Aorta (tissue), 5 donors: ENCODE measurements around the gene MANF. TPM values are rescaled to one million over a fixed set of nuclear protein-coding genes. Genes with fewer than 3 reads are reported as not detected.
A peak's percentile ranks its signal among the peaks of the same experiment; 100 is the strongest.

Source experiments
- ATAC-seq: fragments of 200-7000 bp; cut with Tn5 transposase; one replicate; pipeline ENCODE4 v1.9.1; 2022; ENCODE audit warnings: moderate library complexity; ENCODE audit not compliant: low FRiP score
- DNase-seq, 2 donors: peaks; one replicate each; pipeline ENCODE4 v3.0.0-alpha.2; 2020
- H3K27ac ChIP-seq, 2 donors: one replicate each; pipeline ENCODE4 v1.5.1; 2013; ENCODE audit warnings: low read length in 2 of 2, mild to moderate bottlenecking in 2 of 2, moderate library complexity in 2 of 2, control low read depth in 1 of 2, inconsistent platforms in 1 of 2, low read depth in 1 of 2
- H3K27me3 ChIP-seq, 2 donors: one replicate each; pipeline ENCODE4 v1.6.1; 2013; ENCODE audit warnings: control low read depth in 1 of 2, low read length in 1 of 2, mild to moderate bottlenecking in 1 of 2, moderate library complexity in 1 of 2; ENCODE audit not compliant: insufficient read depth in 2 of 2, control insufficient read depth in 1 of 2
- H3K36me3 ChIP-seq, 2 donors: one replicate each; pipeline ENCODE4 v1.6.1; 2013; ENCODE audit warnings: control low read depth in 1 of 2, low read length in 1 of 2, mild to moderate bottlenecking in 1 of 2; ENCODE audit not compliant: insufficient read depth in 2 of 2, control insufficient read depth in 1 of 2
- H3K4me1 ChIP-seq, 2 donors: one replicate each; pipeline ENCODE4 v1.6.1; 2013; ENCODE audit warnings: low read length in 2 of 2, control low read depth in 1 of 2, mild to moderate bottlenecking in 1 of 2, moderate library complexity in 1 of 2; ENCODE audit not compliant: insufficient read depth in 2 of 2, control insufficient read depth in 1 of 2
- H3K4me3 ChIP-seq, 2 donors: one replicate each; pipeline ENCODE4 v1.5.1; 2013; ENCODE audit warnings: low read length in 2 of 2, control low read depth in 1 of 2, mild to moderate bottlenecking in 1 of 2
- H3K9me3 ChIP-seq: one replicate; pipeline ENCODE4 v1.6.1; 2013; ENCODE audit warnings: mild to moderate bottlenecking, low read length; ENCODE audit not compliant: control insufficient read depth
- WGBS, 2 donors: extraction: QIAGEN DNeasy Blood & Tissue Kit; methylation state at CpG; one replicate each; pipeline ENCODE4 v1.1.7; 2013; 5-methylcytosine and 5-hydroxymethylcytosine counted together
- intact Hi-C, 2 donors: fragments of 100-400 bp; cut with DNase I; formaldehyde crosslinking; loops; one replicate each; pipeline versions ENCODE4 v1.14.2 to v1.15.0; 2022
- polyA plus RNA-seq, 2 donors: library from polyadenylated mRNA; stranded (reverse); fragments of 200-250 nt; gene quantifications; one replicate each; pipeline ENCODE4 v1.2.3, GENCODE V29; 2013
- total RNA-seq, 2 donors: library from RNA; stranded (reverse); fragmentation: NEBNext Ultra II Directional; extraction: Animal tissue kit (Norgen Biotek cat#: 25700); gene quantifications; one replicate each; pipeline ENCODE4 v1.2.1, GENCODE V29; 2021
- donor health status: healthy with polysubstance abuse.
- donor health status: Bipolar disorder and iron deficiency.
- donor health status: DM: no; HTN: no; CAD: no.
- donor health status: DM: no; HTN: no; CAD: no.
- donor health status: DM: yes; HTN: yes; CAD: no.

The MANF gene
- total and polyA plus RNA-seq, 4 donors: 47.7 to 108 (median 73.0) TPM

DNA sequence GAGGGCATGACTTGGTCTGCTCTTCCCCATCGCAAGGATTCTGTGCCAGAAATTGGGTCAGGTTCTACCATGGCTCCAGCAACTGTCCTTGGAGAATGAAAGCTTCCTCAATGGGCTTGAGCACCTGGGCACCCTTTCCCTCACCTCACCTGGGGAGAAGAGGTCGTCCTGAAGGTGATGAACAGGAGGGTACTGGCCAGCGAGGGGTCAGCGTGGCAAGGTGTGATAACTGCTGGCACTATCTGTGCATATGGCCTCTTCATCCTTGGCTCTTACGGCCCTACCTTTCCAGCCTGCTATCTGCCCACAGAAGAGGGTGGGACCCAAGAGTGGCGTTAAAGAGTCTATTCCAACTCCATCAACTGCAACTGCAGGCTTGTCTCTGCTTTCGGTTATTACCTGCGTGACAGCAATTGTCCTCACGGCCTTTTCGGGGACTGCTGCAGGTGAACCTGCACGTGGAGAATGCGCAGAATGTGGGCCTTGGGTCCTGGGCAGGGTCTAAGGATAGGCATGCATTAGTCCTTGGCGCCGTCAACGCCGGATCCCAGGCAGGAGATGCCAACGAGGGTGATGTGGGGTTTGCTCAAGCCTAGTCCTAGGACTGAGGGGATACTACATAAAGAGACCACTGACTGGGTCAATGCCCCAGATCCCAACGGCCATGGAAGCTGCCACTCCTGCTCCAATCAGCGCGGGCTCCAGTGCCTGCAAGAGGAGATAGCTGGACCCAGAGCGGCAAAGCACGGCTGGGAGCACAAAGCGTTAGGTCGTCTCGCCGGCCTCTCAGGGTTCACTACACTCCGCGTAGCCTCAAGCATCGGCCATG is 5.4 kb downstream of the MANF start:
- Histone ChIP-seq H3K27ac (peak overlapping the region in 1 of 2 donors; percentile 43), H3K4me1 (peaks cover 0 to 2% of the 10 kb centered on the region in 2 donors), H3K36me3 (peaks cover 0 to 4% of the 10 kb centered on the region in 2 donors), H3K4me3 (no peak overlapping the region), H3K9me3 (no peaks in the 10 kb centered on the region), H3K27me3 (no peaks in the 10 kb centered on the region)
- intact Hi-C loops: loop anchor here (2.0 to 10.0 kb wide), 5 partner anchors 42 to 1036 kb away; partner anchors contain the start of genes CYB561D2 (in 1 of the 2), NPRL2 (in 1 of the 2), TEX264 (in 1 of the 2) and TMEM115 (in 1 of the 2)
- ATAC-seq (peak; percentile 9), DNase-seq (peak in 1 of 2 donors; percentile 20)
- WGBS, 2 donors: 38% methylated on average over 29 of the region's 29 CpGs

DNA sequence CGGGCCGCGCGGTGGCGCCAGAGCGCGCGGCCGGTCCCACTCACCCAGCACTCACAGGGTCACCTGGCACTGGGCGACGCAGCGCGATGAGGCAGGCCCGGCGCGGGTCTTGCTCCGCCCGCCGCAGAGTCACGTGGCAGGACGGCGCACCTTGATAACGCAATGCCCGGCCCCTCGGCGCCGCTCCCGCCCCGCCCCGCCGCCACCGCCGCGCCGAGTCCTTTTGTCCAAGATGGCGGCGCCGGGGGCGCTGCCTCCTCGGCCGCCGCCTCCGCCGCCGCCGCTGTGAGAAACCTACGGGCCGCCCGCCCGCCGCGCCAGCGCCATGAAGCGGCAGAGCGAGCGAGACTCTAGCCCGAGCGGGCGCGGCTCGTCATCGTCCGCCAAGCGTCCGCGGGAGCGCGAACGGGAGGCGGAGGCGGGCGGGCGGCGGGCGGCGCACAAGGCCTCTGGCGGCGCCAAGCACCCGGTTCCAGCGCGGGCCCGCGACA is 6.0 kb downstream of the MANF start, which contains the start of gene RBM15B:
RBM15B (plus strand) TSS at position 211 of the 491 bp plus-strand sequence; CDS start at position 326, 115 bp downstream.
- Histone ChIP-seq H3K36me3 (peaks cover 1 to 4% of the 10 kb centered on the region in 2 donors), H3K9me3 (no peaks in the 10 kb centered on the region), H3K27me3 (no peaks in the 10 kb centered on the region), H3K4me3 (peak within 1 kb of the TSS; percentile 75 to 96), H3K27ac (peak within 1 kb of the TSS; percentile 43 to 85), H3K4me1 (peaks cover 0 to 2% of the 10 kb centered on the region in 2 donors)
- ATAC-seq (peak; percentile 98), DNase-seq (peak; percentile 99)
- WGBS, 2 donors: 0% methylated on average over 63 to 83 of the region's 83 CpGs
- intact Hi-C loops: loop anchor here (2.0 to 10.0 kb wide), 5 partner anchors 42 to 1036 kb away; partner anchors contain the start of genes CYB561D2 (in 1 of the 2), NPRL2 (in 1 of the 2), TEX264 (in 1 of the 2) and TMEM115 (in 1 of the 2)

DNA sequence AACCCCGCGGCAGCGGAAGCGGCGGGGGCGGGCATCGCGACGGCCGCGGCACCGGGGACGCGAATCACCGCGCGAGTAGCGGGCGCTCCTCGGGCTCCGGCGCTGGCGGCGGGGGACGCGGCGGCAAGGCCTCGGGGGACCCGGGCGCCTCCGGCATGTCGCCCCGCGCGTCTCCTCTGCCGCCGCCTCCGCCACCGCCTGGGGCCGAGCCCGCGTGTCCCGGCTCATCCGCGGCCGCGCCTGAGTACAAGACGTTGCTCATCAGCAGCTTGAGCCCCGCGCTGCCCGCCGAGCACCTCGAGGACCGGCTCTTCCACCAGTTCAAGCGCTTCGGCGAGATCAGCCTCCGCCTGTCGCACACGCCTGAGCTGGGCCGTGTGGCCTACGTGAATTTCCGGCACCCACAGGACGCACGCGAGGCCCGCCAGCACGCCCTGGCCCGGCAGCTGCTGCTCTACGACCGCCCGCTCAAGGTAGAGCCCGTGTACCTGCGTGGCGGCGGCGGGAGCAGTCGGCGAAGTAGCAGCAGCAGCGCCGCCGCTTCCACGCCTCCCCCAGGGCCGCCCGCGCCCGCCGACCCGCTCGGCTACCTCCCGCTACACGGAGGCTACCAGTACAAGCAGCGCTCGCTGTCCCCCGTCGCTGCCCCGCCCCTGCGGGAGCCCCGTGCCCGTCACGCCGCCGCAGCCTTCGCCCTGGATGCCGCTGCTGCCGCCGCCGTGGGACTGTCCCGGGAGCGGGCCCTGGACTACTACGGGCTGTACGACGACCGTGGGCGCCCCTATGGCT is 6.7 kb downstream of the MANF start:
- peaks cover 3 to 4% of the 10 kb centered on the region in 2 donors for H3K36me3 ChIP-seq
- peak overlapping the region; percentile 6 to 85 for H3K27ac ChIP-seq
- intact Hi-C loops: loop anchor here (2.0 to 10.0 kb wide), 5 partner anchors 41 to 1037 kb away; partner anchors contain the start of genes CYB561D2 (in 1 of the 2), NPRL2 (in 1 of the 2), TEX264 (in 1 of the 2) and TMEM115 (in 1 of the 2)
- 7 to 8% methylated on average over 64 to 115 of the region's 115 CpGs for WGBS, 2 donors
- H3K4me3 ChIP-seq: peak overlapping the region; percentile 75 to 96
- ATAC-seq: no peak
- no peaks in the 10 kb centered on the region for H3K9me3 ChIP-seq
- DNase-seq: peak; percentile 58 to 85
- peaks cover 0 to 2% of the 10 kb centered on the region in 2 donors for H3K4me1 ChIP-seq
- no peaks in the 10 kb centered on the region for H3K27me3 ChIP-seq

DNA sequence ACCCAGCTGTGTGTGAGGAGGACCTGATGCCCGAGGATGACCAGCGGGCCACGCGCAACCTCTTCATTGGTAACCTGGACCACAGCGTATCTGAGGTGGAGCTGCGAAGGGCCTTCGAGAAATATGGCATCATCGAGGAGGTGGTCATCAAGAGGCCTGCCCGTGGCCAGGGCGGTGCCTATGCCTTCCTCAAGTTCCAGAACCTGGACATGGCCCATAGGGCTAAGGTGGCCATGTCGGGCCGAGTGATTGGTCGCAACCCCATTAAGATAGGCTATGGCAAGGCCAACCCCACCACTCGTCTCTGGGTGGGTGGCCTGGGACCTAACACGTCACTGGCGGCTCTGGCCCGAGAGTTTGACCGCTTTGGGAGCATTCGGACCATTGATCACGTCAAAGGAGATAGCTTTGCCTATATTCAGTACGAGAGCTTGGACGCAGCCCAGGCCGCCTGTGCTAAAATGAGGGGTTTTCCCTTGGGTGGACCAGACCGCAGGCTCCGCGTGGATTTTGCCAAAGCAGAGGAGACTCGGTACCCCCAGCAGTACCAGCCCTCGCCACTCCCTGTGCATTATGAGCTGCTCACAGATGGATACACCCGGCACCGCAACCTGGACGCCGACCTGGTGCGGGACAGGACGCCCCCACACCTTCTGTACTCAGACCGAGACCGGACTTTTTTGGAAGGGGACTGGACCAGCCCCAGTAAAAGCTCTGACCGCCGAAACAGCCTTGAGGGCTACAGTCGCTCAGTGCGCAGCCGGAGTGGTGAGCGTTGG is 7.5 kb downstream of the MANF start:
- Histone ChIP-seq H3K9me3 (no peaks in the 10 kb centered on the region), H3K27me3 (no peaks in the 10 kb centered on the region), H3K4me1 (peaks cover 0 to 2% of the 10 kb centered on the region in 2 donors), H3K4me3 (peak overlapping the region in 1 of 2 donors; percentile 75), H3K36me3 (peaks cover 3 to 4% of the 10 kb centered on the region in 2 donors), H3K27ac (peak overlapping the region in 1 of 2 donors; percentile 6)
- intact Hi-C loops: loop anchor here (5.0 to 10.0 kb wide), 4 partner anchors 105 to 1038 kb away; partner anchors contain the start of genes CYB561D2 (in 1 of the 2), NPRL2 (in 1 of the 2), TEX264 (in 1 of the 2) and TMEM115 (in 1 of the 2)
- DNase-seq (peak in 1 of 2 donors; percentile 78), ATAC-seq (no peak)
- 91 to 94% methylated on average over 42 of the region's 42 CpGs for WGBS, 2 donors

DNA sequence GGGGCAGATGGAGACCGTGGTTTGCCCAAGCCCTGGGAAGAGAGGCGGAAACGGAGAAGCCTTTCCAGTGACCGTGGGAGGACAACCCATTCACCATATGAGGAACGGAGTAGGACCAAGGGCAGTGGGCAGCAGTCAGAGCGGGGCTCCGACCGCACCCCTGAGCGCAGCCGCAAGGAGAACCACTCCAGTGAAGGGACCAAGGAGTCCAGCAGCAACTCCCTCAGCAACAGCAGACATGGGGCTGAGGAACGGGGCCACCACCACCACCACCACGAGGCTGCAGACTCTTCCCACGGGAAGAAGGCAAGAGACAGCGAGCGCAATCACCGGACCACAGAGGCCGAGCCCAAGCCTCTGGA is 8.0 kb downstream of the MANF start:
- no peak overlapping the region for H3K4me3 ChIP-seq
- intact Hi-C loops: loop anchor here (5.0 to 10.0 kb wide), 4 partner anchors 104 to 1038 kb away; partner anchors contain the start of genes CYB561D2 (in 1 of the 2), NPRL2 (in 1 of the 2), TEX264 (in 1 of the 2) and TMEM115 (in 1 of the 2)
- peak in 1 of 2 donors; percentile 63 for DNase-seq
- H3K4me1 ChIP-seq: no peaks in the 10 kb centered on the region
- no peaks in the 10 kb centered on the region for H3K9me3 ChIP-seq
- no peaks in the 10 kb centered on the region for H3K27me3 ChIP-seq
- H3K36me3 ChIP-seq: peaks cover 3 to 4% of the 10 kb centered on the region in 2 donors
- H3K27ac ChIP-seq: no peak overlapping the region
- no peak for ATAC-seq
- WGBS, 2 donors: 95 to 97% methylated on average over 17 of the region's 17 CpGs

DNA sequence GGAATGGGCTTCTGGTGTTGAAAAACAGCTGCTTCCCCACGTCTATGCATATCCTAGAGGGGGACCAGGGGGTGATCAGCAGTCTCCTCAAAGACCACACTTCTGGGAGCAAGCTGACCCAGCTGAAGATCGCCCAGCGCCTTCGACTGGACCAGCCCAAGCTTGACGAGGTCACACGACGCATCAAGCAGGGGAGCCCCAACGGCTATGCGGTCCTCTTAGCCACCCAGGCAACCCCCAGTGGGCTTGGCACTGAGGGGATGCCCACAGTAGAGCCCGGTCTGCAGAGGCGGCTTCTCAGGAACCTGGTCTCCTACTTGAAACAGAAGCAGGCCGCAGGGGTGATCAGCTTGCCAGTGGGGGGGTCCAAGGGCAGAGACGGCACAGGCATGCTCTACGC is 8.5 kb downstream of the MANF start:
- Histone ChIP-seq H3K4me3 (no peak overlapping the region), H3K27me3 (no peaks in the 10 kb centered on the region), H3K27ac (no peak overlapping the region), H3K36me3 (peaks cover 3% of the 10 kb centered on the region in 2 donors), H3K9me3 (no peaks in the 10 kb centered on the region), H3K4me1 (no peaks in the 10 kb centered on the region)
- 91 to 95% methylated on average over 11 to 14 of the region's 14 CpGs for WGBS, 2 donors
- ATAC-seq (no peak), DNase-seq (peak in 1 of 2 donors; percentile 75)
- intact Hi-C loops: loop anchor here (5.0 to 10.0 kb wide), 4 partner anchors 104 to 1039 kb away; partner anchors contain the start of genes CYB561D2 (in 1 of the 2), NPRL2 (in 1 of the 2), TEX264 (in 1 of the 2) and TMEM115 (in 1 of the 2)

DNA sequence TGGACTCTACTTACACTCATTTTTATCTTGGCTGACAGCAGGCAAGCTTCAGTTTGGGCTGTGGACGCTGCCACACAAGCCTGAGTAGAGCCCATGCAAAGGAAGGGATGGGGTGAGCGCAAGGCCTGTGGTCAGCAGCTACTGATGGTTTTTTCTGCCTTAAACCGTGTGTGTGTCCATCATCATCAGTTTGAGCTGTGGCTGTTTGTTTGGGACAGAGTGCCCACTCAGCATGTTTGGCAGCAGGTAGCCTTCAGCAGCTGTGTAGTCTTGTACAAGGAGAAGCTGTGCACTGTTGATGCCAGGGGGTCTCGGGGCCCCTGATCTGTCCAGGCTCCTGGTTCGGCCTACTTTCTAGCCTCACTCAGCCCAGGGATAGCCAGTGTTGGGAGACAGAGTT is 9.4 kb downstream of the MANF start:
- Histone ChIP-seq H3K27ac (no peak overlapping the region), H3K4me3 (no peak overlapping the region), H3K4me1 (no peaks in the 10 kb centered on the region), H3K27me3 (no peaks in the 10 kb centered on the region), H3K9me3 (no peaks in the 10 kb centered on the region), H3K36me3 (peaks cover 2 to 3% of the 10 kb centered on the region in 2 donors)
- ATAC-seq: no peak
- peak in 1 of 2 donors; percentile 22 for DNase-seq
- intact Hi-C loops: loop anchor here (5.0 to 10.0 kb wide), 4 partner anchors 103 to 1040 kb away; partner anchors contain the start of genes CYB561D2 (in 1 of the 2), NPRL2 (in 1 of the 2), TEX264 (in 1 of the 2) and TMEM115 (in 1 of the 2)
- WGBS, 2 donors: 81 to 84% methylated on average over 5 of the region's 5 CpGs
